ENCODE measurements around the gene CSRP2. TPM values are rescaled to one million over a fixed set of nuclear protein-coding genes. Genes with fewer than 3 reads are reported as not detected.

The CSRP2 gene
- total RNA-seq: 10 to 100 TPM in 1 of 9 donors, 1 to 10 TPM in 7, under 1 TPM in 1; 0.61 to 11.3 (median 5.1) TPM
- polyA plus RNA-seq: 10 to 100 TPM in 1 of 3 donors, 1 to 10 TPM in 2; 6.4 to 19.5 (median 7.2) TPM
- long read RNA-seq, donor 1, full-length matches to known transcripts: 7 of 7 reads
- long read RNA-seq, donor 1, partial matches to known transcripts: 0 of 7 reads
- long read RNA-seq, donor 1, other reads (novel, unspliced or antisense): 0 of 7 reads
- long read RNA-seq, donor 2, partial matches to known transcripts: 0 of 2 reads
- long read RNA-seq, donor 2, other reads (novel, unspliced or antisense): 0 of 2 reads
- long read RNA-seq, donor 3: 0 reads
- long read RNA-seq, donor 4, partial matches to known transcripts: 0 of 2 reads
- long read RNA-seq, donor 4, other reads (novel, unspliced or antisense): 0 of 2 reads
- long read RNA-seq, donor 5, transcript CSRP2-201 (6 exons, 943 nt): major isoform, 5 of 5 reads
- long read RNA-seq, donor 5, partial matches to known transcripts: 0 of 5 reads
- long read RNA-seq, donor 5, other reads (novel, unspliced or antisense): 0 of 5 reads
- long read RNA-seq, donor 6, transcript CSRP2-201 (6 exons, 943 nt): major isoform, 6 of 7 reads
- long read RNA-seq, donor 6, partial matches to known transcripts: 0 of 7 reads
- long read RNA-seq, donor 6, other reads (novel, unspliced or antisense): 0 of 7 reads
- long read RNA-seq, donor 7, full-length matches to known transcripts: 4 of 4 reads
- long read RNA-seq, donor 7, partial matches to known transcripts: 0 of 4 reads
- long read RNA-seq, donor 7, other reads (novel, unspliced or antisense): 0 of 4 reads
- long read RNA-seq, donor 8, full-length matches to known transcripts: 13 of 13 reads
- long read RNA-seq, donor 8, partial matches to known transcripts: 0 of 13 reads
- long read RNA-seq, donor 8, other reads (novel, unspliced or antisense): 0 of 13 reads
- long read RNA-seq, donor 9, partial matches to known transcripts: 0 of 3 reads
- long read RNA-seq, donor 9, other reads (novel, unspliced or antisense): 0 of 3 reads
- long read RNA-seq, donor 10, full-length matches to known transcripts: 10 of 10 reads
- long read RNA-seq, donor 10, partial matches to known transcripts: 0 of 10 reads
- long read RNA-seq, donor 10, other reads (novel, unspliced or antisense): 0 of 10 reads

DNA sequence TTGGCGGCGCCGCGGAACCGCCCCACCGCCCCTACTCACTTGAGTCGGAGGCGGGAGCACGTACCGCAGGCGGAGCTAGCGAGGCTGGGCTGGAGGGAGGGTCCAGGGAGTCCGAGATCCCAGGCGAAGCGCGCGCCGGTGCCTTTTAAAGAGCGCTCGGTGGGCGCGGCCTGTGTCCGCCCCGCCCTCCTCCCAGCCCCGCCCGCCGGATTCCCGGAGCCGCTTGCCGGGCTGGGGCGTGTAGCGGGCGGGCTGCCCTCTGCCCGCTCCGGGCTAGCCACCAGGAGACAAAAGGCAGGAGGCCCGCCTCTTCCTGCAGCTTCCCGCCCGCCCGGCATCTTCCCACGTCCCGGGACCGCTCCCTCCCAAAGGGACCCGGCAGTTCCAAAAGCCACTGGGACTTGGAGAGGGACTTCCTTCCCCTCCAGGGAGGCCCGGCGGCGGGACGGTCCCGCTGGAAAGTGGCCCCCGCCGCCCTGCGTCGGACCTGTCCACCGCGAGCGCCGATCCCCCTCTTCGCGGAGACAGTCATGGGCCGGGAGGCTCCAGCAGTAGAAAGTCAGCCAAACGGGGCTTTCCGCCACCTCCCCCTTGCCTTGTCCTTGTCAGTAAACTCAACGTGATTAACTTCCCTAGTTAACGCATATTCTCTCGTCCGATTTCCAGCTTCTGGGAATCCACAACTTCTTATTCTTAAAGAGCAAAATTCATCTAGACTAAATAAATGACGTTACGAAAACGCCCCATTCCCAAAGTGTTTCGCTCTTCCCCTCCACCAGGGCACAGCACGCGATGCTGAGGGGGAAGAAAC, at the start of gene CSRP2:
CSRP2 (minus strand) TSS at position 121 of the 811 bp plus-strand sequence. CDS start 12,759 bp downstream, outside the sequence.
- no peaks in the 10 kb centered on the region for H3K27me3 ChIP-seq
- DNase-seq: peak; percentile 81 to 88 (median 87)
- no peaks in the 10 kb centered on the region for H3K9me3 ChIP-seq (replicated peaks in 1 of 3)
- H3K27ac ChIP-seq: peak within 1 kb of the TSS in 4 of 5 donors; percentile 16 to 86 (median 78)
- TF ChIP-seq POLR2A (IDR thresholded peaks at IDR 0.05) (peak; percentile 63 to 69), CTCF (IDR thresholded peaks at IDR 0.05) (peak in 4 of 6 experiments; percentile 16 to 42 (median 34))
- 1 to 2% (median 1%) methylated on average over 15 to 71 of the region's 71 CpGs for WGBS, 4 donors
- intact Hi-C loops (cut with DNase I): no loop called here
- peaks cover 0 to 14% of the 10 kb centered on the region in 2 donors for H3K4me1 ChIP-seq (replicated peaks in 1 of 2)
- no peaks in the 10 kb centered on the region for H3K36me3 ChIP-seq (replicated peaks in 1 of 2)
- peak within 1 kb of the TSS; percentile 3 to 71 (median 40) for H3K4me3 ChIP-seq

- Histone ChIP-seq H3K4me1 (replicated peaks in 1 of 2) (no peaks in the 10 kb centered on the region), H3K36me3 (replicated peaks in 1 of 2) (no peaks in the 10 kb centered on the region), H3K27ac (no peak overlapping the region), H3K27me3 (no peaks in the 10 kb centered on the region), H3K4me3 (no peak overlapping the region), H3K9me3 (replicated peaks in 1 of 3) (no peaks in the 10 kb centered on the region)
- TF ChIP-seq POLR2A (IDR thresholded peaks at IDR 0.05) (no peak), CTCF (IDR thresholded peaks at IDR 0.05) (peak in 3 of 6 experiments; percentile 23 to 39 (median 38))
- 59 to 71% (median 68%) methylated on average over 2 of the region's 2 CpGs for WGBS, 4 donors
- DNase-seq: peak in 6 of 7 donors; percentile 15 to 37 (median 18)
- intact Hi-C loops (cut with DNase I): no loop called here
These were observed 48.5 kb upstream of the CSRP2 start for GRCh38 chr12:76927170-76927784.

DNA sequence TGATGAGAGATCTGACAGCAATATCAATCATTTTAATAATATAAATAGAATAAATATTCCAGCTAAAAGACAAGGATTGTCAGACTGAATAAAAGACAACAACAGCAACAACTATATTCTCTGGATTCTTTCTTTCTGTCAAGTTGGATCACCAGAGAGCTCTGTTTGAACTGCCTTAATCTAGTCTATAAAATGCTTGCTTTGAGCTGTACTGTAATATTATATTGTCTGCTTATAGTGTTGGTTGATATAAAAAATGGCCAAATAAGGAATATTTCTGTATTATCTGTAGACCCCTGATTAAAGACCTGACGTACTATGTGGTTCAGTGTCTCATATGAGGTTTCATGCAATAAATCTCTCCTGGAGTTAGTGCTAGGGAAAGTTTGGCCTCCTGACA, 46.3 kb upstream of the CSRP2 start:
- TF ChIP-seq CTCF (IDR thresholded peaks at IDR 0.05): no peak
- TF ChIP-seq POLR2A (IDR thresholded peaks at IDR 0.05): no peak
- WGBS, 4 donors: 61 to 70% (median 65%) methylated on average over 1 of the region's 1 CpG
- Histone ChIP-seq H3K9me3 (replicated peaks in 1 of 3) (no peaks in the 10 kb centered on the region), H3K4me3 (no peak overlapping the region), H3K27ac (no peak overlapping the region), H3K27me3 (no peaks in the 10 kb centered on the region), H3K36me3 (replicated peaks in 1 of 2) (no peaks in the 10 kb centered on the region), H3K4me1 (replicated peaks in 1 of 2) (no peaks in the 10 kb centered on the region)
- DNase-seq: no peak
- intact Hi-C loops (cut with DNase I): no loop called here
